ENCODE results near the gene NMRK2. TPM values are rescaled to one million over a fixed set of nuclear protein-coding genes. Genes with fewer than 3 reads are reported as not detected.

Gene NMRK2
- polyA plus RNA-seq, 1 of the 3 experiments (the other 2 are of a cell fraction): not detected

- no peaks in the 10 kb centered on the region for H3K9me2 ChIP-seq
- H3K9ac ChIP-seq: no peak overlapping the region
- H3K27me3 ChIP-seq (ENCODE audit: insufficient read depth): no peaks in the 10 kb centered on the region
- no peaks in the 10 kb centered on the region for H3K9me3 ChIP-seq
- ChIA-PET CTCF (no interaction called here), POLR2A (no interaction called here)
- no peak overlapping the region for H3K4me2 ChIP-seq
- 96% methylated on average over 46 of the region's 60 CpGs for WGBS (ENCODE audit: low lambda C conversion rate)
- peaks cover 45 to 47% of the 10 kb centered on the region in 2 experiments for H3K36me3 ChIP-seq (replicated peaks in 1 of 2; ENCODE audit: control insufficient read depth in 1 of 2, insufficient read depth in 2 of 2, low read length in 1 of 2)
- H3K27ac ChIP-seq (ENCODE audit: low read depth in 2 of 2, low read length in 1 of 2): no peak overlapping the region
- TF ChIP-seq RCOR1 (IDR thresholded peaks at IDR 0.05; ENCODE audit: low read length) (no peak), FOSL2 (IDR thresholded peaks at IDR 0.05; ENCODE audit: borderline replicate concordance, low read depth) (no peak), CTCF (IDR thresholded peaks at IDR 0.05) (no peak), ELF1 (IDR thresholded peaks at IDR 0.05) (no peak), EZH2phosphoT487 (IDR thresholded peaks at IDR 0.05; ENCODE audit: borderline replicate concordance, low read depth) (no peak), EP300 (IDR thresholded peaks at IDR 0.05; ENCODE audit: borderline replicate concordance in 1 of 2, low read depth in 1 of 2, low read length in 1 of 2) (no peak)
- peaks cover 72% of the 10 kb centered on the region for H3K79me2 ChIP-seq (ENCODE audit: insufficient read depth)
- no peak overlapping the region for H3K4me3 ChIP-seq (ENCODE audit: low read depth in 2 of 2, low read length in 1 of 2)
- no peak overlapping the region for H2AFZ ChIP-seq (ENCODE audit: low read depth)
- H3F3A ChIP-seq (replicated peaks; ENCODE audit: insufficient read depth): peaks cover 22% of the 10 kb centered on the region
- peaks cover 5 to 17% of the 10 kb centered on the region in 2 experiments; a peak in 3 of 4 replicates for H3K4me1 ChIP-seq (ENCODE audit: control insufficient read depth in 1 of 2, insufficient read depth in 2 of 2, low read depth in 1 of 2, low read length in 1 of 2)
- H4K20me1 ChIP-seq (ENCODE audit: insufficient read depth): peaks cover 81% of the 10 kb centered on the region
- no peak for DNase-seq
These were observed 31.7 kb downstream of the NMRK2 start for GRCh38 chr19:3964256-3965194.

DNA sequence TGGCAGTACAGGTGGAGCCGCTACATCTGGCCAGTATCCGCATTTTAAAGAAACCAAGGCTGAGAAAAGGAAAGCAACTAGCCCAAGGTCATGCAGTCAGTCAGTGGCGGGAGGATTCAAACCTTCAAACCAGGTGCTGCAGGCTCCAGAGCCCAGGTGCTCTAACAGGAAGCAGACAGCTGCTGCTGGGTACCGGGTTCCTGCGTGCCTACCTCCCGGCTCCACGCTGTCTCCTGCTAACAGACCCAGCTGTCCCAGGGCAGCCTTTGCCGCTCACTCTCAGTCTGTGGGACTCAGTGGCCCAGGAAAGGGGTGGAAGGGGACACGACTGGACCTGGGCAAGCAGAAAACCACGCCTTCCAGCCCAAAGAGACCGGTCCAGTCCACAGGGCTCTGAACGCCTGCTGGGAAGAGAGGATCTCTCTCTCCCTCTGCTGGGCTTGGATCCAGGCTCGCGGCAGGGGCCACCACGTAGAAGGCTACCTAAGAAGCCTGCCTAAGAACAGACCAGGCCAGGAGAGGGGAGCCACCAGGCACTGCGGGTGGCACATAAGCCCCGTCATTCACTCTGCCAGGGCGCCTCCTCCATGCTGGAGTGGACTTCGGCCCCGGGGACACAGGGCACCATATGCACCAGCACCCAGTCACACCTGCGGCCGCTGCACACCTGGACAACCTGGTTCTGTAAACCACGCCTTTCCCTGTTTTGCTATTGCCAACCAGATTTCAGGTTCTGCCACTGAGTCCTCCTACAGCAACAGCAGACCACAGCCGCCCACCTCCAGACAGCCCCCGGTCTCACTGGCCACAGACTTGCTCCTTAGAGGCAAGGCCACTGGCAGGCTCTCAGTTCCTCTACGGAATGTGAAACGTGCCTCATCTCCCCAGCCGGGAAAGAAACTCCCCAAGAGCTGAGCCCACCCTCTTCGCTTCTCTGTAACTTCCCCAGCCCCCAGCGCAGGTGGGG lies 33.5 kb downstream of the NMRK2 start:
- no peak overlapping the region for H3K4me2 ChIP-seq
- peaks cover 27% of the 10 kb centered on the region for H3F3A ChIP-seq (replicated peaks; ENCODE audit: insufficient read depth)
- no peaks in the 10 kb centered on the region for H3K9me2 ChIP-seq
- 90% methylated on average over 21 of the region's 30 CpGs for WGBS (ENCODE audit: low lambda C conversion rate)
- H3K27me3 ChIP-seq (ENCODE audit: insufficient read depth): no peaks in the 10 kb centered on the region
- ChIA-PET POLR2A (no interaction called here), CTCF (no interaction called here)
- peaks cover 31 to 41% of the 10 kb centered on the region in 2 experiments for H3K36me3 ChIP-seq (replicated peaks in 1 of 2; ENCODE audit: control insufficient read depth in 1 of 2, insufficient read depth in 2 of 2, low read length in 1 of 2)
- no peak for DNase-seq
- H3K27ac ChIP-seq (ENCODE audit: low read depth in 2 of 2, low read length in 1 of 2): no peak overlapping the region
- H3K9me3 ChIP-seq: no peaks in the 10 kb centered on the region
- H2AFZ ChIP-seq (ENCODE audit: low read depth): no peak overlapping the region
- peaks cover 15 to 22% of the 10 kb centered on the region in 2 experiments; a peak in 3 of 4 replicates for H3K4me1 ChIP-seq (ENCODE audit: control insufficient read depth in 1 of 2, insufficient read depth in 2 of 2, low read depth in 1 of 2, low read length in 1 of 2)
- peaks cover 84% of the 10 kb centered on the region for H3K79me2 ChIP-seq (ENCODE audit: insufficient read depth)
- peaks cover 80% of the 10 kb centered on the region for H4K20me1 ChIP-seq (ENCODE audit: insufficient read depth)
- no peak overlapping the region for H3K4me3 ChIP-seq (ENCODE audit: low read depth in 2 of 2, low read length in 1 of 2)
- H3K9ac ChIP-seq: no peak overlapping the region
- TF ChIP-seq YY1 (IDR thresholded peaks at IDR 0.05; ENCODE audit: low read depth) (no peak), SIN3A (IDR thresholded peaks at IDR 0.05; ENCODE audit: borderline replicate concordance, low read depth, low read length) (no peak), SMC3 (IDR thresholded peaks at IDR 0.05; ENCODE audit: low read depth, low read length) (no peak), RFX5 (IDR thresholded peaks at IDR 0.05; ENCODE audit: low read length) (no peak), FOSL2 (IDR thresholded peaks at IDR 0.05; ENCODE audit: borderline replicate concordance, low read depth) (no peak), JUND (IDR thresholded peaks at IDR 0.05) (no peak), POLR2AphosphoS5 (IDR thresholded peaks at IDR 0.05; ENCODE audit: low read depth, low read length) (no peak), FOXJ3 (CRISPR knock-in tag; IDR thresholded peaks at IDR 0.05) (no peak), USF1 (IDR thresholded peaks at IDR 0.05; ENCODE audit: borderline replicate concordance, low read depth) (no peak), CHD2 (IDR thresholded peaks at IDR 0.05; ENCODE audit: low read length, partially characterized antibody) (no peak)
- TF ChIP-seq, protein P1, sequence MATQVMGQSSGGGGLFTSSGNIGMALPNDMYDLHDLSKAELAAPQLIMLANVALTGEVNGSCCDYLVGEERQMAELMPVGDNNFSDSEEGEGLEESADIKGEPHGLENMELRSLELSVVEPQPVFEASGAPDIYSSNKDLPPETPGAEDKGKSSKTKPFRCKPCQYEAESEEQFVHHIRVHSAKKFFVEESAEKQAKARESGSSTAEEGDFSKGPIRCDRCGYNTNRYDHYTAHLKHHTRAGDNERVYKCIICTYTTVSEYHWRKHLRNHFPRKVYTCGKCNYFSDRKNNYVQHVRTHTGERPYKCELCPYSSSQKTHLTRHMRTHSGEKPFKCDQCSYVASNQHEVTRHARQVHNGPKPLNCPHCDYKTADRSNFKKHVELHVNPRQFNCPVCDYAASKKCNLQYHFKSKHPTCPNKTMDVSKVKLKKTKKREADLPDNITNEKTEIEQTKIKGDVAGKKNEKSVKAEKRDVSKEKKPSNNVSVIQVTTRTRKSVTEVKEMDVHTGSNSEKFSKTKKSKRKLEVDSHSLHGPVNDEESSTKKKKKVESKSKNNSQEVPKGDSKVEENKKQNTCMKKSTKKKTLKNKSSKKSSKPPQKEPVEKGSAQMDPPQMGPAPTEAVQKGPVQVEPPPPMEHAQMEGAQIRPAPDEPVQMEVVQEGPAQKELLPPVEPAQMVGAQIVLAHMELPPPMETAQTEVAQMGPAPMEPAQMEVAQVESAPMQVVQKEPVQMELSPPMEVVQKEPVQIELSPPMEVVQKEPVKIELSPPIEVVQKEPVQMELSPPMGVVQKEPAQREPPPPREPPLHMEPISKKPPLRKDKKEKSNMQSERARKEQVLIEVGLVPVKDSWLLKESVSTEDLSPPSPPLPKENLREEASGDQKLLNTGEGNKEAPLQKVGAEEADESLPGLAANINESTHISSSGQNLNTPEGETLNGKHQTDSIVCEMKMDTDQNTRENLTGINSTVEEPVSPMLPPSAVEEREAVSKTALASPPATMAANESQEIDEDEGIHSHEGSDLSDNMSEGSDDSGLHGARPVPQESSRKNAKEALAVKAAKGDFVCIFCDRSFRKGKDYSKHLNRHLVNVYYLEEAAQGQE (IDR thresholded peaks at IDR 0.05; ENCODE audit: low read depth, low read length): no peak

Data from SK-N-SH (cell line).